Measurements from ENCODE around the gene GAA.

GAA gene

DNA sequence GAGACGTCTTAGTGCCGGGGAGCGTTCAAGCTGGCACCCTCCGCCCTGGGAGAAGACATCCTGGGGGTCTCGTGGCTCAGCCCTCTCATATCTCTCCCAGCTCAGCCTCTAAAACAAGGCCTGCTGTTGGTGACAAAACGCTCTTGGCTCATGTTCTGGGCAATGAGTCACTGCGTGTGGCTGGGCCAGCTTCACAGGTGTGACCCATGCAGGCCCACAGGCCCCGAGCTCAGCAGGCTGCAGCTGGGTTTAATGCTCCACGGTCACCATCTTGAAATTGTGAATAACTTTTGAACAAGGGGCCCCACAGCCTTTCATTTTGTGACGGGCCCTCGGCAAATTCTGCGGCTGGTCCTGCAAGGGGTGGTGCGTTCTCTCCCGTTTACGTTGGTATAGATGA is 22.4 kb downstream of the GAA start:
- no peak overlapping the region for H3K27ac ChIP-seq
- no peaks in the 10 kb centered on the region for H3K4me1 ChIP-seq (ENCODE audit: control insufficient read depth in 1 of 2, insufficient read depth in 1 of 2, low read depth in 1 of 2, low read length in 1 of 2)
- peaks cover 41% of the 10 kb centered on the region for H3K27me3 ChIP-seq
- H3K9me3 ChIP-seq: no peaks in the 10 kb centered on the region
- peaks cover 7% of the 10 kb centered on the region for H3K36me3 ChIP-seq
- no peak overlapping the region for H3K4me3 ChIP-seq (ENCODE audit: low read depth in 1 of 2, low read length in 1 of 2)
- TF ChIP-seq, protein P1, sequence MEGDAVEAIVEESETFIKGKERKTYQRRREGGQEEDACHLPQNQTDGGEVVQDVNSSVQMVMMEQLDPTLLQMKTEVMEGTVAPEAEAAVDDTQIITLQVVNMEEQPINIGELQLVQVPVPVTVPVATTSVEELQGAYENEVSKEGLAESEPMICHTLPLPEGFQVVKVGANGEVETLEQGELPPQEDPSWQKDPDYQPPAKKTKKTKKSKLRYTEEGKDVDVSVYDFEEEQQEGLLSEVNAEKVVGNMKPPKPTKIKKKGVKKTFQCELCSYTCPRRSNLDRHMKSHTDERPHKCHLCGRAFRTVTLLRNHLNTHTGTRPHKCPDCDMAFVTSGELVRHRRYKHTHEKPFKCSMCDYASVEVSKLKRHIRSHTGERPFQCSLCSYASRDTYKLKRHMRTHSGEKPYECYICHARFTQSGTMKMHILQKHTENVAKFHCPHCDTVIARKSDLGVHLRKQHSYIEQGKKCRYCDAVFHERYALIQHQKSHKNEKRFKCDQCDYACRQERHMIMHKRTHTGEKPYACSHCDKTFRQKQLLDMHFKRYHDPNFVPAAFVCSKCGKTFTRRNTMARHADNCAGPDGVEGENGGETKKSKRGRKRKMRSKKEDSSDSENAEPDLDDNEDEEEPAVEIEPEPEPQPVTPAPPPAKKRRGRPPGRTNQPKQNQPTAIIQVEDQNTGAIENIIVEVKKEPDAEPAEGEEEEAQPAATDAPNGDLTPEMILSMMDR (IDR thresholded peaks at IDR 0.05): no peak

DNA sequence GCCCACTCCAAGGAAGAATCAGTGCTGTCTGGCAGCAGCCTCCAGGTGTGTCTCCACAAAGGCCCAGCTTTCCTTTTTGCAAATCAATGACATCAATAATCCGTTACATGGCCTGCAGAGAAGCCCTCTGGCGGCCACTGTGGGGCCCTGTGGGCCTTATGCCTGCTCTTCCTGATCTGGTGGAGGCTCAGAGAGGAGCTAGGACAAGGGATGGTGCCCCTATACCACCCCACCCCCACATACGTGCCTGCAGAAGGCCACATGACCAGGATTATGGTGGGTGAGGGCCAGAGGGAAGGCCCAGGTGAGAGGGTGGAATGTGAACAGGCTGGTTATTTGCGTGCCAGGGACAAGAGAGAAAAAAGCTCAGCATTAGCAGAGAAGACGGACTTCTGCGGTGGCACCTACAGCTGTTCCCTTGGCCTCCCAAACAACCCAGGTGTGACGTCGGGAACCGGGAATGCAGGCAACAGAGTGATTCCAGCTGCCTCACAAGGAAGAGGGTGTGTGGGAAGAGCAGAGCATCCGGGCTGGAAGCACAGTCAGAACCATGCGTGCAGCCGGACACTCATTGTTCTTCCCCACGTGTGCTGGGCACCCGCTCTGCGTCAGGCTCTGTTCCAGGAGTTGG is 23.1 kb downstream of the GAA start:
- peaks cover under 1% of the 10 kb centered on the region for H3K36me3 ChIP-seq
- peaks cover 48% of the 10 kb centered on the region for H3K27me3 ChIP-seq
- H3K9me3 ChIP-seq: no peaks in the 10 kb centered on the region
- H3K4me1 ChIP-seq (ENCODE audit: control insufficient read depth in 1 of 2, insufficient read depth in 1 of 2, low read depth in 1 of 2, low read length in 1 of 2): no peaks in the 10 kb centered on the region
- TF ChIP-seq, protein P1 (IDR thresholded peaks at IDR 0.05): no peak
- no peak overlapping the region for H3K4me3 ChIP-seq (ENCODE audit: low read depth in 1 of 2, low read length in 1 of 2)
- no peak overlapping the region for H3K27ac ChIP-seq

DNA sequence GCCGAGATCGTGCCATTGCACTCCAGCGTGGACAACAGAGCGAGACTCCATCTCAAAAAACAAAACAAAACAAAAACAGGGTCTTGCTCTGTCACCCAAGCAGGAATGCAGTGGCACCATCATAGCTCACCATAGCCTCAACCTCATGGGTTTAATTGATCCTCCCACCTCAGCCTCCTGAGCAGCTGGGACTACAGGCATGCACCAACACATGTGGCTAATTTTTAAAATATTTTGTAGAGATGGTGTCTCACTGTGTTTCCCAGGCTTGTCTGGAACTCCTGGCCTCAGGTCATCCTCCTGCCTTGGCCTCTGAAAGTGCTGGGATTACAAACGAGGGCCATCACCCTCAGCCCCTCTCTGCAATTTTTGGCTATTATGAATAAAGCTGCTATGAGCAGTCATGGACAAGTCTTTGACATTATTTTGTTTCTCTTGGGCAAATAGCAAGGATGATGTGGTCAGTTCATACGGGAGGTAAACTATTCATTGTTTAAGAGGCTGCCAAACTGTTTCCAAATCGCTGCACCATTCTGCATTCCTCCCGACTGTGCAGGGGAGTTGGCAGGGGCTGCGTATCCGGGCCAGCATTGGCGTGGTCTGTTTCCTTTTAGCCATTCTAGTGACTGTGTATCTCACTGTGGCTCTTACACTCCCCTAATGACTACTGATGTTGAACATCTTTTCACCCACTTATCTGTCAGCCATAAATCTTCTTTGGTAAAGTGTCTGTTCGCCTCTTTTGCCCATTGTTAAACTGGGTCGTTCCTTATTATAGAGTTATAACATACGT is 24.5 kb downstream of the GAA start:
- Histone ChIP-seq H3K4me1 (ENCODE audit: control insufficient read depth in 1 of 2, insufficient read depth in 1 of 2, low read depth in 1 of 2, low read length in 1 of 2) (no peaks in the 10 kb centered on the region), H3K27me3 (peaks cover 62% of the 10 kb centered on the region), H3K36me3 (no peaks in the 10 kb centered on the region), H3K9me3 (no peaks in the 10 kb centered on the region), H3K4me3 (ENCODE audit: low read depth in 1 of 2, low read length in 1 of 2) (no peak overlapping the region), H3K27ac (no peak overlapping the region)
- TF ChIP-seq, protein P1 (IDR thresholded peaks at IDR 0.05): no peak

DNA sequence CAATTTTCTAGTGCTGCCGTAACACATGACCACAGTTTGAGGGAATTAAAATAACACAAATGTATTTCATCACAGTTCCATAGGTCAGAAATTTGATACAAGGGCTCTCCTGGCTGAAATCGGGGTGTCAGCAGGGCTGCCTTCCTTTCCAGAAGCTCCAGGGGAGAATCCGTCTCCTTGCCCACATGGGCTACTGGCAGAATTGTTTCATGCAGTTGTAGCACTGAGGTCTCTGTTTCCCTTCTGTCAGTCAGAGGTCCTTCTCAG is 25.0 kb downstream of the GAA start:
- TF ChIP-seq, protein P1 (IDR thresholded peaks at IDR 0.05): no peak
- Histone ChIP-seq H3K9me3 (no peaks in the 10 kb centered on the region), H3K27me3 (peaks cover 62% of the 10 kb centered on the region), H3K4me1 (ENCODE audit: control insufficient read depth in 1 of 2, insufficient read depth in 1 of 2, low read depth in 1 of 2, low read length in 1 of 2) (no peaks in the 10 kb centered on the region), H3K27ac (no peak overlapping the region), H3K4me3 (ENCODE audit: low read depth in 1 of 2, low read length in 1 of 2) (no peak overlapping the region), H3K36me3 (no peaks in the 10 kb centered on the region)

DNA sequence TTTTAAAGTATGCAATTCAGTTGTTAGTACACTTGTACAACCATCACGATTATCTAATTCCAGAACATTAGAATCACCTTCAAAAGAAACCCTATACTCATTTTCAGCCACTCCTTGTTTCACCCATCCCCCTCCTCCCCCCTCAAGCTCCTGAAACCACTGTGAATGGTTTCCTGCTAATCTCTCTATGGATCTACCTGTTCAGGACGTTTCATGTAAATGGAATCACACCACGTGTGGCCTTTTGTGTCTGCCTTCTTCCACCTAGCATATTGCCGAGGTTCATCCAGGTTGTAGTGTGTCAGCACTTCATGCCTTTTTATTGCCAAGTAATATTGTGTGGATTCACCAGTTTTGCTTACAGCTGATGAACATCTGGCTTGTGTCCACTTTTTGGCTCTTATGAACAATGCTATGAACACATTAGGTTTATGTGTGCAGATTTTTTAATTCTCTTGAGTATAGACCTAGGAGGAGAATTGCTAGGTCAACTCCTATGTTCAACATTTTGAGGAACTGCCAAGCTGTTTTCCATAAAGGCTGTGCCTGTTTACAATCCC is 27.7 kb downstream of the GAA start:
- TF ChIP-seq, protein P1 (IDR thresholded peaks at IDR 0.05): no peak
- H3K27ac ChIP-seq: no peak overlapping the region

More for the DNA sequence above, 27.7 kb downstream of the GAA start:
- Histone ChIP-seq H3K27me3 (peaks cover 62% of the 10 kb centered on the region), H3K4me3 (ENCODE audit: low read depth in 1 of 2, low read length in 1 of 2) (no peak overlapping the region), H3K9me3 (no peaks in the 10 kb centered on the region), H3K4me1 (ENCODE audit: control insufficient read depth in 1 of 2, insufficient read depth in 1 of 2, low read depth in 1 of 2, low read length in 1 of 2) (no peaks in the 10 kb centered on the region), H3K36me3 (peaks cover 20% of the 10 kb centered on the region)
